Ishikawa (cell line): Measurements from ENCODE around the gene SLC2A2.

Source experiments
- EP300 ChIP-seq: IDR thresholded peaks from 2 replicates; pipeline ENCODE4 v1.6.1; 2012; ENCODE audit warnings: borderline replicate concordance
- RAD21 ChIP-seq: IDR thresholded peaks from 2 replicates; pipeline ENCODE4 v1.6.1; 2012; ENCODE audit warnings: low read depth
- REST ChIP-seq: IDR thresholded peaks from 2 replicates; pipeline ENCODE4 v1.6.1; 2012; ENCODE audit warnings: low read depth, mild to moderate bottlenecking
- TAF1 ChIP-seq: IDR thresholded peaks from 2 replicates; pipeline ENCODE4 v1.6.1; 2012; ENCODE audit warnings: low read depth, mild to moderate bottlenecking
- YY1 ChIP-seq: IDR thresholded peaks from 2 replicates; pipeline ENCODE4 v1.6.1; 2012; ENCODE audit warnings: low read depth

GRCh38 chr3:170997961-170998913 lies 28.3 kb downstream of the SLC2A2 start:
- TF ChIP-seq REST (no peak), EP300 (no peak), TAF1 (no peak), RAD21 (no peak), YY1 (no peak)
